HG03159 (cell line): Measurements from ENCODE around the gene TAT.

Source experiments
- ATAC-seq: cut with Tn5 transposase; IDR thresholded peaks from one replicate; pipeline ENCODE4 v1.9.1; 2021; ENCODE audit warnings: mild to moderate bottlenecking, moderate library complexity; ENCODE audit not compliant: unreplicated experiment

The TAT gene

GRCh38 chr16:71547168-71547567, 29.7 kb downstream of the TAT start:
- no peak for ATAC-seq

- ATAC-seq, result no peak
Measured at GRCh38 chr16:71542377-71542776, 34.5 kb downstream of the TAT start.

- ATAC-seq, result no peak
Measured at GRCh38 chr16:71537643-71538042, 39.2 kb downstream of the TAT start.

- no peak for ATAC-seq
Measured at GRCh38 chr16:71536752-71537499, 40.0 kb downstream of the TAT start.

- no peak for ATAC-seq
Measured at GRCh38 chr16:71532366-71532765, 44.5 kb downstream of the TAT start.

- ATAC-seq, result no peak
Measured at GRCh38 chr16:71528863-71529262, 48.0 kb downstream of the TAT start.

GRCh38 chr16:71528257-71528656, 48.6 kb downstream of the TAT start:
- ATAC-seq, result no peak

GRCh38 chr16:71526111-71526631, 50.7 kb downstream of the TAT start, which contains the start of gene CHST4:
TSS of gene CHST4 (plus strand) at chr16:71526426. CDS start at chr16:71536678, 10,252 bp downstream.
- ATAC-seq, result no peak

GRCh38 chr16:71524566-71525553, 52.0 kb downstream of the TAT start:
- no peak for ATAC-seq

GRCh38 chr16:71520550-71520949, 56.3 kb downstream of the TAT start:
- no peak for ATAC-seq
